PC-9 (cell line): Measurements from ENCODE around the gene TMEM254.
"Not testable (repeated sequence)": the region's sequence is repeated elsewhere in the genome, so short reads cannot be mapped to it uniquely, and the experiment has no call there.

Source experiments
- CTCF ChIP-seq: fragments of 200-600 bp; sonication (generic); conservative IDR thresholded peaks from 2 replicates; pipeline ENCODE4 v1.6.1; 2017; ENCODE audit warnings: mixed run types, antibody characterized with exemption, mild to moderate bottlenecking, moderate library complexity
- EZH2 ChIP-seq: fragments of 200-600 bp; sonication (generic); IDR thresholded peaks from 2 replicates; pipeline ENCODE4 v1.8.0; 2017; ENCODE audit warnings: antibody characterized with exemption, low read depth

- TF ChIP-seq CTCF, EZH2: not testable (repeated sequence)
These were observed 40.2 kb upstream of the TMEM254 start for GRCh38 chr10:80038226-80038625.
